ENCODE measurements around the gene CRTC2.
A peak's percentile ranks its signal among the peaks of the same experiment; 100 is the strongest.

CRTC2 gene

GRCh38 chr1:153968972-153969371 is 10.6 kb upstream of the CRTC2 start:
- DNase-seq (ENCODE audit: low read depth): no peak
- no peak overlapping the region for H3K4me3 ChIP-seq (replicated peaks; ENCODE audit: low read depth, low read length)

GRCh38 chr1:153968408-153968807 is 10.0 kb upstream of the CRTC2 start:
- TF ChIP-seq CTCF (IDR thresholded peaks at IDR 0.05; ENCODE audit: low read length, missing control alignments): no peak
- peak overlapping the region; percentile 73 for H3K4me3 ChIP-seq (replicated peaks; ENCODE audit: low read depth, low read length)
- no peak for DNase-seq (ENCODE audit: low read depth)

More at GRCh38 chr1:153968972-153969371, 10.6 kb upstream of the CRTC2 start:
- no peak for TF ChIP-seq CTCF (IDR thresholded peaks at IDR 0.05; ENCODE audit: low read length, missing control alignments)

- TF ChIP-seq CTCF (IDR thresholded peaks at IDR 0.05; ENCODE audit: low read length, missing control alignments): no peak
- no peak for DNase-seq (ENCODE audit: low read depth)
- peak overlapping the region; percentile 73 for H3K4me3 ChIP-seq (replicated peaks; ENCODE audit: low read depth, low read length)
Measured at GRCh38 chr1:153968000-153968363, 9.6 kb upstream of the CRTC2 start.

GRCh38 chr1:153967107-153967999 is 8.9 kb upstream of the CRTC2 start, which contains the start of gene CREB3L4:
Gene CREB3L4, plus strand, starts transcription at chr1:153967902. Its CDS starts 624 bp downstream, at chr1:153968526.
- DNase-seq (ENCODE audit: low read depth): peak; percentile 99
- peak within 1 kb of the TSS; percentile 73 for H3K4me3 ChIP-seq (replicated peaks; ENCODE audit: low read depth, low read length)
- TF ChIP-seq CTCF (IDR thresholded peaks at IDR 0.05; ENCODE audit: low read length, missing control alignments): peak; percentile 51

- TF ChIP-seq CTCF (IDR thresholded peaks at IDR 0.05; ENCODE audit: low read length, missing control alignments): no peak
- peak overlapping the region; percentile 87 for H3K4me3 ChIP-seq (replicated peaks; ENCODE audit: low read depth, low read length)
- no peak for DNase-seq (ENCODE audit: low read depth)
Measured at GRCh38 chr1:153963850-153964331, 5.5 kb upstream of the CRTC2 start.

- peak; percentile 96 for DNase-seq (ENCODE audit: low read depth)
- H3K4me3 ChIP-seq (replicated peaks; ENCODE audit: low read depth, low read length): peak within 1 kb of the TSS; percentile 87
- TF ChIP-seq CTCF (IDR thresholded peaks at IDR 0.05; ENCODE audit: low read length, missing control alignments): no peak
Measured at GRCh38 chr1:153963030-153963849, 4.8 kb upstream of the CRTC2 start, which contains the start of gene SLC39A1. Gene SLC39A1, minus strand, starts transcription at chr1:153963537. Its CDS starts 822 bp downstream, at chr1:153962715.

All from fibroblast of pulmonary artery (primary cell).